Measurements from ENCODE around the gene LRCH4.

GRCh38 chr7:100547872-100548271 is 38.1 kb downstream of the LRCH4 start:
- TF ChIP-seq POLR2A (IDR thresholded peaks at IDR 0.05): no peak
- TF ChIP-seq CTCF (IDR thresholded peaks at IDR 0.05): no peak

Data from testis (tissue), 2 donors.